Nephron progenitor cell (in vitro differentiated cells): Measurements from ENCODE around the gene NELFB.
A peak's percentile ranks its signal among the peaks of the same experiment; 100 is the strongest.

Experiments used
- DNase-seq: peaks from one replicate; pipeline ENCODE4 v3.0.0; 2021
- H3K27ac Mint-ChIP-seq: 2 replicates; pipeline ENCODE4 v1.8.0; 2021; ENCODE audit warnings: mild to moderate bottlenecking, moderate library complexity, mixed read lengths
- H3K27me3 Mint-ChIP-seq: 2 replicates; pipeline ENCODE4 v1.8.0; 2021; ENCODE audit warnings: mild to moderate bottlenecking, low read depth, mixed read lengths; ENCODE audit not compliant: poor library complexity
- H3K36me3 Mint-ChIP-seq: 2 replicates; pipeline ENCODE4 v1.8.0; 2021; ENCODE audit warnings: low read depth, mixed read lengths
- H3K4me1 Mint-ChIP-seq: 2 replicates; pipeline ENCODE4 v1.8.0; 2021; ENCODE audit warnings: mixed read lengths
- H3K4me3 Mint-ChIP-seq: 2 replicates; pipeline ENCODE4 v1.8.0; 2021; ENCODE audit warnings: mild to moderate bottlenecking, moderate library complexity, mixed read lengths
- H3K9me3 Mint-ChIP-seq: 2 replicates; pipeline ENCODE4 v1.8.0; 2021; ENCODE audit warnings: mild to moderate bottlenecking, moderate library complexity, mixed read lengths
- TF ChIP-seq, protein P1 (sequence below): fragments of 200-600 bp; sonication (generic); IDR thresholded peaks from 2 replicates; pipeline ENCODE4 v1.5.0; 2021; ENCODE audit warnings: antibody characterized with exemption

The NELFB gene

DNA sequence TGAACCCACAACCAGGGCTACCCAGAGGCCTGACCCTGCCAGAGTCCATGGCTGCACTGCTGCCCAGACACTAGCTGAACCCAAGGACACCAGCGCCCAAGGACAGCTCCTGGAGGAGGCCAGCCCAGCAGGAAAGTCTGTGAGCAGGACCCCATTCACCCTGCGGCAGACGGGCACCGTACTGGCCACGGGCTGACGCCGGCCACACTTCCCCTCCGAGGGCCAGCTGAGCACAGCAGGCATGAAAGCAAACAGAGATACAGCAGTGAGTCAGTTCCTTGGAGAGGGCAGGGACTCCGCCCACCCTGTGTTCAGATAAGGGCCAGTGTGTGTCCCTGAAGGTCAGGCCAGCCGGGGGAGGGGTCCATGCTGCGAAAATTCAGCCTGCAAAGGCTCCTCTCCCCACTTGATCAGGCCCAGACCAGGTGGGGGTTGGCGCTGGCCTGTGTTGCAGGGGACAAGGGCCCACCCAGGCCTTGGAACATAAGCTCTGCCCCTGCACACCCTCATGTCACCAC, 36.3 kb upstream of the NELFB start:
- Mint-ChIP-seq H3K27me3 (peaks cover 4% of the 10 kb centered on the region), H3K4me1 (peaks cover 9% of the 10 kb centered on the region), H3K36me3 (no peaks in the 10 kb centered on the region), H3K9me3 (no peaks in the 10 kb centered on the region), H3K4me3 (no peak overlapping the region), H3K27ac (no peak overlapping the region)
- TF ChIP-seq, protein P1, sequence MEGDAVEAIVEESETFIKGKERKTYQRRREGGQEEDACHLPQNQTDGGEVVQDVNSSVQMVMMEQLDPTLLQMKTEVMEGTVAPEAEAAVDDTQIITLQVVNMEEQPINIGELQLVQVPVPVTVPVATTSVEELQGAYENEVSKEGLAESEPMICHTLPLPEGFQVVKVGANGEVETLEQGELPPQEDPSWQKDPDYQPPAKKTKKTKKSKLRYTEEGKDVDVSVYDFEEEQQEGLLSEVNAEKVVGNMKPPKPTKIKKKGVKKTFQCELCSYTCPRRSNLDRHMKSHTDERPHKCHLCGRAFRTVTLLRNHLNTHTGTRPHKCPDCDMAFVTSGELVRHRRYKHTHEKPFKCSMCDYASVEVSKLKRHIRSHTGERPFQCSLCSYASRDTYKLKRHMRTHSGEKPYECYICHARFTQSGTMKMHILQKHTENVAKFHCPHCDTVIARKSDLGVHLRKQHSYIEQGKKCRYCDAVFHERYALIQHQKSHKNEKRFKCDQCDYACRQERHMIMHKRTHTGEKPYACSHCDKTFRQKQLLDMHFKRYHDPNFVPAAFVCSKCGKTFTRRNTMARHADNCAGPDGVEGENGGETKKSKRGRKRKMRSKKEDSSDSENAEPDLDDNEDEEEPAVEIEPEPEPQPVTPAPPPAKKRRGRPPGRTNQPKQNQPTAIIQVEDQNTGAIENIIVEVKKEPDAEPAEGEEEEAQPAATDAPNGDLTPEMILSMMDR: no peak
- DNase-seq: no peak

DNA sequence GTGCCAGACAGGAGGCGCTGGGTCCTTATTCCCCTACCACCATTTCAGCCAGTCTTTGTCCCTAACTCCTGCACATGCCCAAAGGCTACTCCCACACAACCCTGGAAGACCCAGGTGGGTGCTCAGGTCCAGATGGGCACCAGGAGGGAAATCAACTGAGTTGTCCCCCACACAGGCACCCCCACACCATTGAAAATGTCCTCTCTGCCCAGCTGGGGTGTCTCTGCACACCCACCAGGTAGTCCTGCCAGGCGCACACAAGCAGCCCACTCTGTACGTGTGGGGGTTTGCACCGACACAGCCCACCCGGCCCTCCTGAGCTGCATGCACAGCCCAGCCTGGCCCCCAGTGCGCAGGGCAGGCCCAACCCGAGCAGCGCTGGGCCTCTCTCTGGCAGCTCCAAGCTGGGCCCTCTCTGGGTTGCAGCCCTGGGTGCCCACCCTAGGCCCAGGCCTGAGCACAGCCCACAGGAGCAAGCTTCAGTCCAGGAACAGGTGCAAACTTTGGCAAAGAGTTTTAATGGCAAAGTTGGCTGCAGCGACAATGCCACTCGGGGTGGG, 35.3 kb upstream of the NELFB start:
- TF ChIP-seq, protein P1: no peak
- Mint-ChIP-seq H3K9me3 (no peaks in the 10 kb centered on the region), H3K27ac (no peak overlapping the region), H3K36me3 (no peaks in the 10 kb centered on the region), H3K4me1 (peaks cover 9% of the 10 kb centered on the region), H3K27me3 (peaks cover 4% of the 10 kb centered on the region), H3K4me3 (no peak overlapping the region)
- no peak for DNase-seq

DNA sequence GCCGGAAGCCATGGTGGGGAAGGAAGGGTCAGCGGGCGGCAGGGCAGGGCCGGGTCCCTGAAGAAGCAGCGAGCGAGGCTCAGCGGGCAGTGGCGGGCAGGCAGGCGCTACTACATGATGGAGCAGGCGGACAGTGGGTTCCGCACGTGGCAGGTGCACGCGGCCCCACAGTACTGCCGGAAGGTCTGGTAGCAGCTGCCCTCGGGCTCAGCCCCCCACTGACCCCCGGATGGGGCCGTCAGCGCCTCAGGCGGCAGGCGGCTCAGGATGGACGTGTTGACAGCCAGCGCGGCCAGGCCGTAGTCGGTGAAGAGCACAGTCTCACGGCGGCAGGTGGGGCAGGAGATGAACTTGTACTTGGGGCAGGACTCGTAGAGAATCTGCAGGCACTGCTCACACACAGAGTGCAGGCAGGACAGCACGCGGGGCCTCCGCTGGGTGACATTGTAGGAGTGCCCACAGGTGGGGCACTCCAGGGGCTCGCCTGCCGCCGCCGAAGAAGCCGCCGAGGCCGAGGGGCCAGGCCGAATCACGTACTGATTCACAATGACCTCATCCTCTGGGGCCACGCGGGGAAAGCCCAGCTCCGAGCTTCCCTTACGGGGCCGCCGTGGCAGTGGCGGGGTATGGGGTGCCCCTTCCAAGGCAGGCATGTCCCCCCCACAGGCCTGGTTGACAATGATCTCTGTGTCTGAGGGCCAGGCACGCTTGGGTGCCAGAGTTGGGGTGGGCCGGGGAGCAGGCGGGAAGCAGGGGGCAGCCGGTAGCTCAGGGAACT, 34.6 kb upstream of the NELFB start:
- Mint-ChIP-seq H3K4me1 (peaks cover 9% of the 10 kb centered on the region), H3K4me3 (peak overlapping the region; percentile 44), H3K36me3 (no peaks in the 10 kb centered on the region), H3K27me3 (peaks cover 4% of the 10 kb centered on the region), H3K9me3 (no peaks in the 10 kb centered on the region), H3K27ac (no peak overlapping the region)
- TF ChIP-seq, protein P1: no peak
- no peak for DNase-seq

DNA sequence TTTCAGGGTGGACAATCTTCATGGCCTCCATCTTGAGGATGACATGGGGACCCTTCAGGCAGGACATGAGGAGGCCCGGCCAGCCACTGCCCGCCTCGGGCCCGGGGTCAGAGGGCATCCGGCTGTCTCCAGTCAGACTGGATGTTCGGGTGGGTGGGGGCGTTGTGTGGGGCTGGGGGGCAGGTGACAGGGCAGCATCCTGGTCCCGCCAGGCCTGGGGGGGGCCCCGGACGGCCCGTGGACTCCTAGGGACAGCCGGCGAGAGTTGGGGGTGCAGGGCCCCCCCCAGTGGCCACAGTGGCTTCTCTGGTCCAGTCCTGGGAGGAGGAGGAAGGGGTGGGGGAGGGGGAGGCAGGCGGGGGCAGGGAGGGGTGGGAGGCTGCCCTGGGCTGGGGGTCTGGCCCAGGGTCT, 34.0 kb upstream of the NELFB start:
- DNase-seq: no peak
- no peaks in the 10 kb centered on the region for H3K36me3 Mint-ChIP-seq
- no peaks in the 10 kb centered on the region for H3K9me3 Mint-ChIP-seq
- H3K27me3 Mint-ChIP-seq: peaks cover 4% of the 10 kb centered on the region
- peaks cover 9% of the 10 kb centered on the region for H3K4me1 Mint-ChIP-seq
- peak overlapping the region; percentile 34 for H3K4me3 Mint-ChIP-seq
- TF ChIP-seq, protein P1: no peak
- H3K27ac Mint-ChIP-seq: no peak overlapping the region

DNA sequence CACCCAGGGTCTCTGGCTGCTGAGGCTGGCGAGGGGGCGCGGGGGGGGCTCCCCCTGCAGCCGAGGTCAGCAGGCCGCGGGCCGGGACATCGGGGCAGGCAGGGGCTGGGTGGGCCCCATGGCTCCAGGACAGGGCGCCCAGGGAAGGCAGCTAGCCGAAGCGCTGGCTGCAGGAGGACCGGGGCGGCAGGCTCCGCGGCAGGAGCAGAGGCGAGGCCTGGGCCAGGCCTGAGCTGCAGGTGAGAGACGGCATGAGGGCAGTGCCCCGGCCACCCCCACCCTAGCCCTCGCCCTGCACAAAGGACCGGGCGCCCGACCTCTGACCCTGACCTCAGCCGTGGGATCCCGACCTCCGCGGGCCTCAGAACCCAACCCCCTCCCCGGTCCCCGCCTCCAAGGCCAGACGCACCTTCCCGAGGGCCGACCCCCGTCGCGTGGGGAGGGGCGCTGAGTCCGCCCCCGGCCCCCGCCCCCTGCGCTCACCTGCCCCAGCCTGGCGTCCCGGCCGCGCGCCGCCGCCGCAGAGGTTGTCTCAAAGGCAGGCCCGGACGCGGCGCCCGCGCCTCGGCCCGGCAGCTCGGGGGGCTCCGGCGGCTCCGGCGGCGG, 33.5 kb upstream of the NELFB start:
- H3K4me3 Mint-ChIP-seq: no peak overlapping the region
- no peak overlapping the region for H3K27ac Mint-ChIP-seq
- TF ChIP-seq, protein P1: no peak
- H3K4me1 Mint-ChIP-seq: peaks cover 9% of the 10 kb centered on the region
- H3K9me3 Mint-ChIP-seq: no peaks in the 10 kb centered on the region
- no peaks in the 10 kb centered on the region for H3K36me3 Mint-ChIP-seq
- peaks cover 4% of the 10 kb centered on the region for H3K27me3 Mint-ChIP-seq
- peak; percentile 56 for DNase-seq
